ENCODE data around the gene ENDOV.

Gene ENDOV

DNA sequence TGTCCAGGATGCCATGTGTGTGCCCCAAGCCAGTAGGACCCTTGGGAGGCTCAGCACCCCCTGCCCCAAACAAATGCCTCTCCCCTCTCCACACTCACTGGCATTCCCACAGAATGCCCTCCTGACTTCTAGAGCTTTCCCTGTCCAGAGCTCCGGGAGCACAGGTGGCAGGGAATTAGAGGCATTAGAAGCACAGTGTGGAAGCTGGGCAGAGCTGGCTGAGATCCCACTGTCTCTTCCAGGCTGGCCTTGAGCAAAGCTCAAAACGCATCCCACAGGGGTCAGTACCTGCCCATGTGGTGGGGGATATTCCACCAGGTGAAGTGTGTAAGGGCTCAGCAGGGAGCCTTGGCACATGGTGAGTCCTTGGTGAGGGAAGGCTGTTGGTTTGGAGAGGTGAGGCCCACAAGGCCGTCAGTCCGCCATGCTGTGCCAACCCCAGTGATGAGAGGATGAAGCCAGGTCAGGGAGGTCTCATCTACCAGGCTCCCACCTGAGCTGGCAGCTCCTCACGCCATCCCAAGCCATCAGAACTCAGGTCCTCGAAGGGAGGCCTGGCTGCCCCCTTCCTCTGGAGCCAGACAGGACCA, 18.1 kb downstream of the ENDOV start:
- DNase-seq = no peak

DNA sequence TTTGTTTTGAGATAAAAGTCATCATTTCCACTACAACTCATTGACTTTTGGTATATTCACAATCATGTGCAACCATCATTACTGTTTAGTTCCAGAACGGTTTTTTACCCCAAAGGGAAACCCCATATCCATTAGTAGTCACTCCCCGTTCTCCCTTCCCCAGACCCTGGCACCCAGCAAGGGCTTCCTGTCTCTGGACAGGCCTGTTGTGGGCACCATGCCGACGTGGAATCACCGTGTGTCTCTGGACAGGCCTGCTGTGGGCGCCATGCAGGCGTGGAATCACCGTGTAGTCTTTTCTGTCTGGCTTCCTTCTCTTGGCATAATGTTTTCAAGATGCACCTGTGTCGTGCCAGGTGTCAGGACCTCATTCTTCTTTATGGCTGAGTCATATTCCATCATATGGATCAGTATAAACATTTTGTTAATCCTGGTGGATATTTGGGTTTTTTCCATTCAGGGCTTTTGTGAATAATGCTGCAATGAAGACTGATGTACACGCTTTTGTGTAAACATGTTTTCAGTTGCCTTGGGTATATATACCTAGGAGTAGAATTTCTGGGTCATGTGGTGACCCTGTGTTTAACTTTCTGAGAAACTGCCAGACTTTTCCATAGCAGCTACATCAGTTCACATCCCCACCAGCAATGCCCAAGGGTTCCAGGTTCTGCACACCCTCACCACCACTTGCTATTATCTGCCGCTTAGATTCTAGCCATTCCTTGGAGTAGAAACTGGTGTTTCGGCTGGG, 19.1 kb downstream of the ENDOV start:
- no peak for DNase-seq

DNA sequence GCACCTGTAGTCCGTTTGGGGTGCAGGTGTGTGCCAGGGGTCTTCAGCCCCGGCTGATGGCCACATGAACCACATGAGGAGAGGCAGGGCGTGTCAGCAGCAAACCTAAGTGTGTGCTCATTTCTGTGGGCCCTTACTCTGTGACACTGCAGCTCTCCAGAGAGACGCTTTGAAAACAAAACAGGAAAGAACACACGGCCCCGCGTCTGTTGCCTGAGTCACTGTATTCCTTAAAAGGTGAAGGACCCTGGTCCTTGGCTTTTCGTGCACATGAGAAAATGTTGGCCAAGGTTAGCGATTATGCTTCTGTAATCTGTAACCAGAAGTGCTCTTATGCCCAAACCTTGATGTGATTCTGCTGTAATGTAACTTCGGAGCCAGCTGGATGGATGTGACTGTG, 22.6 kb downstream of the ENDOV start:
- DNase-seq = no peak

DNA sequence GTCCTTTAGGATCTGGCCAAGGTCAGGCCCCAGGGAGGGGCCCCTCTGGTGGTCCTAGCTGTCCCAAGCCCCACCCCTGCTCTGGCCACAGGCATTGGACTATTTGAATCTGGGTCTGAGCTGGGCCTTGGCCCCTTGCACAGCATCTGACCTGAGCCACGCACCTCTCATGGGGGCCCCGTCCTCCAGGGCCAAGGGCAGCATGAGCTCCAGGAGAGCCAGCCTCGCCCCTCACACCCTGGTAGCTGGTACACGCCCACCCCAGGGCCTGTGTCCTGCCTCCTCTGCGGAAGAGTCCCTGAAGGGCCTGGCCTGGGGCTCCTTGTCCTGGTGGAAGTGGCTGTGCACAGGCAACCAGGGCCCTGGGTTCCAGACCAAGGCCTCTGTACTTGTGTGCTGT, 23.8 kb downstream of the ENDOV start:
- no peak for DNase-seq

DNA sequence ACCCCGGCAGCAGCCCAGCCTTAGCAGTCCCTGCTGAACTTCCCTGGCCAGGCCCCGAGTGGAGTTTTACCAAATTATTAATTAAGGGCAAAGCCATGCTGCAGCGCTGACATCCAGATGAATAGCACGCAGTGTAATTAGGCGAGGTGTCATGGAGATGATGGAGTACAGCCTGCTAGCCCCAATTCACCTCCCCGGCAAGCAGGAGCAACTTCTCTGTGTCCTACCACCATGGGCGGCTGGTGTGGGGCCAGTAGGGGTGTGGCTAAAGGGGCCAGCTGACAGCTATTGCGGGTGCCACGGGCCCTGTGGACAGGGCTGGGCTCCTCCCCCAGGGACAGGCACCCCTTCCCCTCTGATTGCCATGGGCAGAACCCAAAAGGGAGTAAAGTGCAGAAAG, 24.5 kb downstream of the ENDOV start:
- DNase-seq = no peak

DNA sequence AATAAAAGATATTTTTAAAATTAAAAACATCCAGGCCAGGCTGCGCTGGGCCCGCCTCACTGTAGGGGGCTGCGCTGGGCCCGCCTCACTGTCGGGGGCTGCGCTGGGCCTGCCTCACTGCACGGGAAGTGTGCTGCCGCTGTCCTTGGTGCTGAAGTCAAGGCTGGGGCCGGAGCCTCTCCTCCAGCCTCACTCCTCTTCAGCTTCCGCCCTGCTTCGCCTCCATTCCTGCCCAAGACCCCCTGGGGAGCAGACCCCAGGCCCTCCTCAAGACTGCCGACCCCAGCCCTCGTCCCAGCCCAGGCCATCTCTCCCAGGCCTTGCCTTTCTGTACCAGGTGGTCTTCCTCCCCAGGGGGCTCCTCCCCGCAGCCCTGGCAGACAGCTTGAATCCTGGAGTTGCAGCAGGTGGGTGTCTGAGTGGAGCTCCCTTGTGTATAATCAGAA, 26.2 kb downstream of the ENDOV start:
- DNase-seq = peak; percentile 68

DNA sequence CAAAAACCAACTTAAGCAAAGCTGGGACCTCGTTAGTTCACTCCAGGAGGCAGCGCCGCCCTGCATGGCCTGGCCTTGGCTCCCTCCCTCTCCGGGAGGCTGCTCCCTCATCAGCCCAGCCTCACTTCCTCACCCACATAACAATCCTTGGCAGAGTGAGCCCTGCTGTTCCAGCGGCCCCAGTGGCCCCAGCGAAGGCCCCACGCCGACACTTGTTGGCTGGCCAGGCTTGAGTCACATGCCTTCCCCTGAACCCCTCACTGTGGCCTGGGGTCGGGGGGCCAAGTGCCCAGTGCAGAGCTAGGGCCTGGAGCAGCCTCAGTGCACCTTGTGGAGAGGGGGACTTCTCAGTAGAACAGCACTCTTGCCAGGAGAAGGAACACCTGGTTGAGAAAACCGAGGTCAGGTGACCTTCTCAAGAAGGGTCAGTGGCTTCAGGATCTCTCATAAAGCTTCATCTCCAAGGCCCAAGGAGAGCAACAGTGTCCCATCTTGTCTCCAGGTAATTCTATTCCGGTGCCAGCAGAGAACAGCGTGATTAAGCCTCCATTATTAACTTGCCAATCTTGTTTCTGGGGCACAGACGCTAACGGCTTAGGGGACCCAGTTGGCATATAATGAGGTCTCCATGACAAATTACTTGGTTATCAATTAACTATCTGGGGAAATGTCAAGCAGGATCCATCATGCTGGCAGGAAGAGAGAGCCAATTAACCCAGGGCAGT, 26.8 kb downstream of the ENDOV start:
- no peak for DNase-seq

DNA sequence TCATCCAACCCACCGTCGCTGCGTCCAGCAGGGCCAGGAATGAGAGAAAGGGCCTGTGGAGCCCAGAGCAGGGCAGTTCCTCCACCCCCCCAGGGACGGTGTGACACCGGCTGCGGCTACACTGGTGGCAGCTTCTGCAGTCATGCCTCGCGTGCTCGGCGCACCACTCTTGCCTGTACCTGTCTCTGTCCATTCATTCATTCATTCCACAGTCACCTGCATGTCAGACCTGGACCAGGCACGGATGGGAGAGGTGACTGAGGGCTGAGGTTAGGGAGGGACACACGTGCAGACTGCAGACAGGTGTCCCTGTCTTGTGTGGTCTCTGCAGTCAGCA, 27.3 kb downstream of the ENDOV start:
- DNase-seq = no peak

DNA sequence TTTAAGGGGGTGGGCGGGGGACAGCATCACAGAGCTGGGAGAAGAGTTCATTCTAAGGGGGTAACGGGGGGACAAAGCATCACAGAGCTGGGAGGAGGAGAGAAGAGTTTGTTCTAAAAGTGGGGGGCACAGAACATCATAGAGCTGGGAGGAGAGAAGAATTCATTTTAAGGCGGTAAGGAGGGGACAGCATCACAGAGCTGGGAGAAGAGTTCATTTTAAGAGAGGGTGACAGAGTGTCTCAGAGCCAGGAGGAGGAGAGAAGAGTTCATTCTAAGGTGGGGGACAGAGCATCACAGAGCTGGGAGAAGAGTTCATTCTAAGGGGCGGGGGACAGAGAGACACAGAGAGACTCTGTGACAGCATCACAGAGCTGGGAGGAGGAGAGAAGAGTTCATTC, 27.8 kb downstream of the ENDOV start:
- no peak for DNase-seq

DNA sequence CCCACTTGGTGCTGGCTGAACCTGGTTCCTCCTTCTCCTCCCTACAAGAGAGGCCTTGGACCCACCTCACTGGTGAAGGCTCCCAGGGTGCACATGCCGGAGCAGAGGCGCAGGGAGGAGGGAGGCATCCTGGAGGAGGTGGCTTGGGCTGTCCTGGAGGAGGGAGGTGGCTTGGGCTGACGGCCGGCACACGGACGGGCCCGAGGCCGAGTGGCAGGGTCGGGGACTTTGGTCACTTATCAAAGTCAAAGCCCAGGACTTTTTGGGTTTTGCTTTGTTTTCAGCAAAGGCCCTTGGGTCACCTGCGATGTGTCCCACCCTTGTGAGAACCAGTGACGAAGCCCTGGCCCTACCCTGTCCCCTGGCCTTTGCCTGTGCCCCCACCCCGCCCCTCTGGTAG, 28.5 kb downstream of the ENDOV start:
- DNase-seq = no peak

DNA sequence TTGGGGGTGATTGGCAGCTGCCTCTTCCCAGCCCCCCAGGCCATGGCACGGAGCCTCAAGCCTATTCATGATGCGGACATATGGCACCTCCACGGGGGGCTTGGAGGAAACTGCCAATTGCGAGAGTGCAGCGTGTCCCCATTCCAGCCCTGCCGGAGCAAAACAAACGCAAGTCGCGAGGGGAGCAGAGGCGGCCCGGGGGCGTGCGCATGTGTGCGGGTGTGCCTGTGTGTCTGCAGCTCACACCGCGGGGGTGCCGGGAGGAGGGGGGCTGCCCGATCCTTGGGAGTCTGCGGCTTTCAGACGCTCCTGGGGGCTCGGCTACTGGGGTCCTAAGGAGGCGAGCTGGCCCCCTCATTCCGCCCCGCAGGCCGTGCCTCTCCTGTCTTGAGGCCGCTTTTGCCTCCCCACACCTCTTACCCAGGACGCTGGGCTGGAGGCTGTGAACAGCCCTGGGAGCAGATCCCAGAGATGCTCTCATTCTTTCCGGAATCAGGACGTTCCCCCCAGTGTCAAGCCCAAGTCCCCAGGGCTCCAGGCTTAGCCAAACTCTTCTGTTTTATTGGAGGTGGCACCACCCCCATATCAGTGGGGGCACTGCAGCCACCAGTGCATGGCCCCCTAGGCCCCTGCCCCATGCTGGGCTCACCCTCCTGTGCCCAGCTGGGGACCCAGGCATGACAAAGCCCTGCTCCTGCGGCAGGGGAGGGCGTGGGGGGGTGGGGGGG, 29.1 kb downstream of the ENDOV start:
- DNase-seq = no peak

DNA sequence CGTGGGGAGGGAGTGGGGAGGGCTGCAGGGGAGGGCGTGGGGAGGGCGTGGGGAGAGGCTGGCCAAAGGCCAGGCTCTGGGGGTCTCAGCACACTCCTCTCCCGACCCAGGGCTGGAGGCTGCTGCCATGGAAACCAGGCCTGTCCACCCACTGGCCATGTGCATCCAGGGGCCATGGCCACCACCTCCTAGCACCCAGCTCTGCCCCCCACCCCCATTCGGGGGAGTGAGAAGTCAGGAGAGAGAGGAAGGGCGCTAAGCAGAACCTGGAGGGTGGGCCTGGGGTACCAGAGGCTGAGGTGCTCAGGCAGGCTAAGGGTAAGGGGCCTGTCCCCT, 29.6 kb downstream of the ENDOV start:
- no peak for DNase-seq

DNA sequence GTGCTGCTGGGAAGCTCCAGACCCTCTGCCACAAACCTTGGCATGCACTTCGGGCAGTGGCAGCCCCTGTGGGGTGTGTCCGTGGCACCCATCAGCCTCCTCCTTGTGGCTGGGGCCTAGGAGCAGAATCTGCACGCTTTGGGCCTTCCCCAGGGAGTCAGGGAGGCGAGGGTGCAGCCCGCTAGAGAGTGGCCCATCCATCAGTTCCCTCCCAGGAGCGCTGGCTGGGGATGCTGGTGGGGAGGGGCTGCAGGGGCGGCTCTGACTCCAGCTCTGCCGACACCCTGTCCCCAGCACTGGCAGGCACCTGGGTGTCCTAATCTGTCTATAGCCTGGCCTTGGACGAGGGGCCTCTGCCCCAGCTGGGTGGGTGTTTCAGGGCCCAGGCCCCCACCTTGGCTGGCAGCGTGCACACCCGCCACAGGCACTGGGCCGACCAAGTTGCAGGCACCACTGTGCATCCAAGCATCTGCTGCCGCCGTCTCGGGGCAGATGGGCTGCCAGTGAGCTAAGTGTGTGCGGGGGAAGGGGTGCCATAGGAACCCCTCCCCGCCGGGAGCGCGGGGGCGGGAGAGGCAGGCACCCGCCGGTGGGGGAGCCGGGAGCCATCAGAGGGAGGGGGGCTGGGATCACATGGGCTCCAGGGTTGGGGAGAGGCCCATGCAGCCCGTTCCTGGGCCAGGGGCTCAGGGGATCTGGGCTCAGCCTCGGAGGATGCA, 30.2 kb downstream of the ENDOV start:
- DNase-seq = no peak

DNA sequence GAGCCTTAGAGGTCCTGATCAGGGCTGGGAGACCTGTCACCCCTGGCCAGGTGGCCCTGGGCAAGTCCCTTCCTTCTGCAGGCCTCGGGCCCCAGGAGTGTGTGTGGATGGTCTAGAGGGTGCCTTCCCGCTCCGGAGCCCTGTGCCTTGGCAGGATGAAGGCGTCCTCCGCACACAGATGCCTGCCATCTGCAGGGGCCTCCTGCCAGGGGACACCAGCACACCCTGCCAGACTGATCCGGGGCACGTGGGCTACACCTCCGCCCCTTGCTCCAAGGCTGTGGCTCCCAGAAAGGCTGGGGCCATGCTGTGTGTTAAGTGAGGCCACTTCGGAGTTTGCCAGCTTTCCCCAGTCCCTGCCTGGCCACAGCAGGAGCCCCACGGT, 30.8 kb downstream of the ENDOV start:
- no peak for DNase-seq

DNA sequence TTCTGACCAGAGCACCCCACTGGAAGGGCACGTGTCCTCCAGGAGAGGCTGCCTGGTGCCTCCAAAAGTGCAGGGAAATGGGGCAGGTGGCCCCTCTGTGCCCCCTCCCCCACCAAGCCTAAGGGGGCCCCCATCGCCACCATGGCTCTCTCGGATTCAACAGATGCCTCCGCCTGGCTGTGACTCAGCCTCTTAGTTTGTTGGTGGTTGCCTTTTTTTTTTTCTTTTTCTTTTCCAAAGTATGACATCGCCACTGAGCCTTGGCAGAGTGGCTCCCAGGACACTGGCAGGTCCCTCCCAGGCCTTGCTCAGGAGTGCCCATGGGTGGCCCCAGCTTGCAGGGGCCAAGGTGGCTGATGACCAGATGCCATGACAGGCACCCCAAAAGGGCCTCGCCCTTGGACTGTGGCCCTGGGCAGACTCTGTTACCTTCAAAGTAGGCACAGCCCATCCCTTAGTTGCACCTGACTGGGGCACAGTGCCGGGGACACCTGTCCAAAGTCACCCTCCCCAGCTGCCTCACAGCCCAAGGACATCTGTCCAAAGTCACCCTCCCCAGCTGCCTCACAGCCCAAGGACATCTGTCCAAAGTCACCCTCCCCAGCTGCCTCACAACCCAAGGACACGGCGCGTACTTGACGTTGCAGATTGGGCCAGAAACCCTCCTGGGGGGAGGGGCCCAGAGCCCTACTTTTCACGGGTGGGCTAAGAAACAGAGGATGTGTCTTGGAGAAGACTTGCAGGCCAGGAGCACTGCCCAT, 31.9 kb downstream of the ENDOV start:
- DNase-seq = no peak

DNA sequence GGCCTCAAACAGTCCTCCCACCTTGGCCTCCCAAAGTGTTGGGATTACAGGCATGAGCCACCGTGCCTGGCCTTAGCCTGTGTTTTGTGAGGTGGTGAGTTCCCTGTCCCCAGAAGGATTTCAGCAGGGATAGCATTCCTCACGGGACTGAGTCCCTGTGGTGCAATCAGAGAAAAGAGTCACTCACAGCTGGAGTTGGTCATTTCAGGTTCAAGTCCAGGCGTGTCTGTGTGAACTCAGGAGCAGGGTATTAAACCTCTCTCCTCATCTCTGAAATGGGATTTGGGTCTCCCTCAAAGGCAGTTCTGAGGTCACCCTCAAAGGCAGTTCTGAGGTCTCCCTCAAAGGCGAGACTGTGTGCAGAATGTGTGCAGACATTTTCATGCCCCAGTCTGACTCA, 32.8 kb downstream of the ENDOV start:
- no peak for DNase-seq

DNA sequence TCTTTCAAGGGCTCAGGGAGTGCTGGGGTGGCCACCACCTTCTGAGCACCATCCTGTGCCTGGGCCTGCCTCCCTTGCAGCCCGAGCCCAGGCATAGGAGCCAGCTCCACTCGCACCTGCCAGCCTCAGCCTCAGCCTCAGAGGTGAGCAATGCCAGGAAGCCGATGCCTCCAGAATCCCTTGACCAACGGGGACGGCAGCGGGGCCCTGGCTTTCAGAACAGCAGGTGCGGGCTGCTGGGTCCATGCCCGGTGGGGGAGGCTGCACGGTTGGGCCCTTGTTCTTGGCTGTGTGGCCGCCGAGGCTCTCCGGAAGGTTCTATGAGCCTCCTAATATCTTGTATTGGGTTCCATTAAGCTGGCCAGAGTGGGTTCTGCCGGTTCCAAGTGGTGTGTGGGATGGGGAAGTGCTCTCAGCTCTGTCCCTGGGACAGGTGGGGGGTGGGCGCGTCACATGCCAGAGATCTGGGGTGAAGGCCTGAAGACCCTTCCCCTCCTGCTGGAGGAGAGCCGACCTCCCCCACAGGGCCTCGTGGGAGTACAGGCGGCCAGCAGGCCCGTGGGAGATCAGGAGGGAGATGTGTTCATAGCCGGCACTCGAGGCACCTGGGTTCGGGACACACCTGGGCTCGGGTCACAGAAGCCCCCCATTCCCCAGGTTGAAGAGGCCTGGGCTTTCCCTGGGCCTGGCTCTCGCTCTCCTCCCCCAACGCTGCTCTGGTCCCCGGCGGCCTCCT, 34.4 kb downstream of the ENDOV start:
- no peak for DNase-seq

DNA sequence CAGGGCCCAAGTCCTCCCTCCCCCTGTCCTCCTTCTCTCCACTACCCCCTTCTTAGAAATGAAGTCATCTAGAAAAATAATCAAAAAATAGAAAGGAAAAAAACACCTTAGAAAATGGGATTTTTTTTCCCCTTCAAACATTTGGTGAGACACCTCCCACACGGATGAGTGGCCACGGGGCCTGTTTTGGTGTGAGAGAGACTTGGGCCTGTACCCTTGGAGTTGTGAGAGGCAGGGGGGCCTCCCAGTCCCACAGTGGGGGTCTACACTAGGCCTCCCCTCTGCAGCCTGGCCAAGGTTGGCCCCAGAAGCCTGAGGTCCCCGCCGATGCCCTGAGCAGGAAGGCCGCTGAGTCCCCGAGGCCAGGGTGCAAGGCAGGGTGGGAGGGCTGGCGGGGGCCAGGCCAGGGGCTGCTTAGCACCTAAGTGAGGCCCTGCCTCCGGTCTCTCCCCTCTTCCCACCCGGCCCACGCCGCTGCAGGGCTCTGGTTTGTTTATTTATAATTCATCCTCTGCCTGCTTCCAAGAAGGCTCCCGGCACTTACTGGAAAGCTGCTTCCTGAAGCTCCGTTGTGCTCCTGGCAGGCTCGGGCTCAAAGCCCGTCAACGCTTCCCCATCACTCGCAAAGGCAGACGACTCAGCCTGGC, 35.1 kb downstream of the ENDOV start:
- no peak for DNase-seq

DNA sequence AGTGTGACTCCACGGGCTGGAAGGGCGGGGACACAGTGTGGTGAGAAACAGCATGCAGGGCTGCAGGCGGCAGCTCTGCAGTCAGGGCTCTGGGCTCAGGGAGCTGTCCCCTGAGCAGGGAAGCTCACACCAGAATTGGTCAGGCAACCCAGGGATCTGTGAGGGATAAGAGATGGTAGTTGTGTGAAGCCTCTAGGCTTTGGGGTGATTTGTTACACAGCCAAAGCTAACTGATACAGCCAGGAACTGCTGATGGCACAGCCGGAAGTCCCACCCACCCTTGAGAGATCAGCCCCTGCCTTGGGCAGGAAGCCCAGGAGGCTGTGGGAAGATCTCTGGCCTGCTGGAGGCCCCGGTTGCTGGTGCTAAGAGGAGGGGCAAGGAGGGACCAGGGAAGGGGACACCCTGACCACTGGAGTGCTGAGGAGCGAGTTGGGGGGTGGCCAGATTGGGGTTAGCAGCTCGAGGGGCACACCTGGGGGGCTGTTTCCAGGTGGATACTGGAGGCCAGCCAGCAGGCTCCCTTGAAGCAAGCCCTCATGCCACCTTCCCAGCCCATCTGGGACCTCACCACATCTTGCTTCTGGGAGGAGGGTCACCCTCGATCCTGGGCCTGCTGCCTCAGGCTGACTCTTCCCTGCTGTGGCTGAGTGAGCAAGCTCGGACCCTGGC, 36.3 kb downstream of the ENDOV start:
- DNase-seq = no peak

DNA sequence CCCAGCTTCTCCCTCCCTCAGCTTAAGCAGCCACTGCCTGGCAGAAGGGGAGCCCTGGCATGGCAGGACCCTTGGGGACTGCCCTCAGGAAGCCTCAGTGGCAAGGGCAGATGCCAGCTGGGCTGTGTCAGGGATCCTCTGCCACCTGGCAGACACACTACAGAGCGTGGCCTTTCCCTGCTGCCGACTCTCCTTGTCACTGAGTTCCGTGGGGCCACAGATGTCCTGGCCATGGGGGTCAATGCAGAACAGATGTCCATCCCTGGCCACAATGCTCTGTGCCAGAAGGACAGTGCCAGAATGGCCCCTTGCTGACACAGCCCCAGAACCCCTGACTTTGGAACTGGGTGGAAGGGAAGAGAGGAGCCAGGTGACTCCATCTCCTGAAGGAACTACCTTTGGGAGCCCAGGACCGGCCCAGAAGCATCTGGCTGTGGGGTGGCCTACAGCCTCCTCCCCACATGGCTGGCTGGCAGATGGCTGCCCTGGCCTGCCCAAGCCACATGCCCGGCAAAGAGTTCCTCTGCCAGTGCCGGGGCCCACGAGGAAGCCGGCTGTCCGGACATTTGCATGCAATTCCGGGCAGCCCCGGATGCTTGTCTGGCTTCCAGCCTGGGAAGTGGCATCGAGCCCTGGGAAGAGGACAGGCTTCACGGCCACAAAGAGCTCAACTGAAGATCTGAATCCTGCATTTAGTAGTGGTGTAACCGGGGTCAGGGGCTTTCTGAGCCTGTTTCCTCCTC, 37.4 kb downstream of the ENDOV start:
- no peak for DNase-seq
